Keratinocyte (primary cell): ENCODE data around the gene CERS1.

Source experiments
- CTCF ChIP-seq, 3 experiments: IDR thresholded peaks in 1 of 3; conservative IDR thresholded peaks in 1 of 3; optimal IDR thresholded peaks in 1 of 3; 2 replicates in 2 of 3; 3 replicates in 1 of 3; pipeline versions ENCODE3 to v1.5.1; 2011; ENCODE audit warnings: low read length in 3 of 3, mild to moderate bottlenecking in 3 of 3, moderate library complexity in 2 of 3, control low read depth in 1 of 3, inconsistent platforms in 1 of 3; ENCODE audit not compliant: insufficient read depth in 2 of 3; ENCODE audit errors: extremely low read depth in 1 of 3
- EZH2 ChIP-seq: IDR thresholded peaks from one replicate; pipeline ENCODE4 v1.6.1; 2012; ENCODE audit warnings: inconsistent platforms, mild to moderate bottlenecking, low read length, moderate library complexity

- TF ChIP-seq CTCF (optimal IDR thresholded peaks at IDR 0.05 in 1 of 3, IDR thresholded peaks at IDR 0.05 in 1 of 3, conservative IDR thresholded peaks at IDR 0.05 in 1 of 3; ENCODE audit: extremely low read depth in 1 of 3, insufficient read depth in 2 of 3, low read length in 3 of 3) (no peak), EZH2 (no peak)
Observed at GRCh38 chr19:18843960-18844359, 52.0 kb downstream of the CERS1 start.
